HG02571 (cell line): ENCODE data around the gene SLC22A12.
"Not testable (repeated sequence)": the region's sequence is repeated elsewhere in the genome, so short reads cannot be mapped to it uniquely, and the experiment has no call there.

Experiments
- ATAC-seq: cut with Tn5 transposase; IDR thresholded peaks from one replicate; pipeline ENCODE4 v1.9.1; 2021; ENCODE audit warnings: mild to moderate bottlenecking, moderate library complexity; ENCODE audit not compliant: unreplicated experiment

SLC22A12 gene

GRCh38 chr11:64590763-64591221 is at the start of gene SLC22A12:
TSS of gene SLC22A12 (plus strand) at chr11:64591220. CDS start at chr11:64591557, 337 bp downstream.
- no peak for ATAC-seq

- no peak for ATAC-seq
Measured at GRCh38 chr11:64542172-64543125, 48.6 kb upstream of the SLC22A12 start.

DNA sequence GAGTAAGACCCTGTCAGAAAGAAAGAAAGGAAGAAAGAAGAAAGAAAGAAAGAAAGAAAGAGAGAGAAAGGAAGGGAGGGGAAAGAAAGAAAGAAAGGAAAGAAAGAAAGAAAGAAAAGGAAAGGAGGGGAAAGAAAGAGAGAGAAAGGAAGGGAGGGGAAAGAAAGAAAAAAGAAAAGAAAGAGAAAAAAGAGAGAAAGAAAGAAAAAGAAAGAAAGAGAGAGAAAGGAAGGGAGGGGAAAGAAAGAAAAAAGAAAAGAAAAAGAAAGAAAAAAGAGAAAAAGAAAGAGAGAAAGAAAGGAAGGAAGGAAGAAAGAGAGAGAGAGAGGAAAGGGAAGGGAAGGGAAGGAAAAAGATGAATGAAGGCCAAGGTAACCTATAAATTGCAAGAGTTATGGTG is 47.2 kb upstream of the SLC22A12 start:
- ATAC-seq = no peak

DNA sequence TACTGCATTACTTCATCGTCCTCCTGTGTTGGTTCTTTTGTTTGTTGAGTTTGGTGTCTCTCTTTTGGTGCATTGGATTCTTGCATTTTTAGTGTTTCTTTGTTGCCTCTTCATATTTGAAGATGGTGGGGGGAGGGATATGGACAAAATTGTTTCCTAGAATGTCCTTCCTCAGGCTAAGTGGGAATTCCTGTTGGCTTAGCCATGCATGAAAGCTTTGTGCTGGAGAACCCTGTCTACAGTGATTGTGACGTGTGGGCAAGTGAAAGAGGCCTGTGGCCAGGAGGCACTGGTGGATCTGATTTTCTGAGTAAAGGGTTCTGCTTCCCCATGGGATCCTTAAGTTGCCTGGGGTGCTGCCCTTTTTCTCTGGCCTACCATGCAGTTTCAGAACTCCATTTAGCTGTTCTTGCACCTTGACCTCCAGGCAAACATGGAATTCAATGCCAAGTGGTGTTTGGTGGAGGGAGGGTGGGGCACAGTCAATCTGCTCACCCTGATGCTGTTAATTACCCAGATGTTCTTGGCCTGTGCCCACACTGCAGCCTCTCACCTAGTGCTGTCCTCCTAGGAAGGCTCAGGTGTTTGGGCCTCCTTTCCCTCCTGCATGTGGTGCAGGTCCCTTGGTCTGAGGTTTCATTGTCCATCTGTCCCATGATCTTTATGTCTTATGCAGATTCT is 46.3 kb upstream of the SLC22A12 start:
- no peak for ATAC-seq

- ATAC-seq = no peak
Measured at GRCh38 chr11:64545619-64546018, 45.4 kb upstream of the SLC22A12 start.

GRCh38 chr11:64546176-64546575 is 44.8 kb upstream of the SLC22A12 start:
- no peak for ATAC-seq

DNA sequence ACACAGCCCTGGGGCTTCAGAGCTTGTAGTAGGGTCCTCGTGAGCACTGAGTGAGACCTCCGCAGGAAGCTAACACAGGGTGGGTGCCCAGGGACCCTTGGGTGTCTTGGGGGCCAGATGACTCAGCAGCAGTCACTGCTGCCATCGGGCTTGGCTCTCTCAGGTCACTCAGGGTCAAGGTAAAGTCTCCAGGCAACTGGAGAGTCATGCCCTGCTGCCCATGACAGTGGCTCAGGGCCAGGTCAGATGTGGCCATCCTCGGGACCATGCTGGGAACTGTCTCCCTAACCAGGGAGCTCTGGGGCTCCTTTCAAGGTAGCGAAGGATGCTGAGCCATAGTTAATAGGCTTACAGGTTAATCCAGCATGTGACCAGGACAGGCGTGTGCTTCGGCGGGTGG is 44.4 kb upstream of the SLC22A12 start:
- ATAC-seq = no peak

DNA sequence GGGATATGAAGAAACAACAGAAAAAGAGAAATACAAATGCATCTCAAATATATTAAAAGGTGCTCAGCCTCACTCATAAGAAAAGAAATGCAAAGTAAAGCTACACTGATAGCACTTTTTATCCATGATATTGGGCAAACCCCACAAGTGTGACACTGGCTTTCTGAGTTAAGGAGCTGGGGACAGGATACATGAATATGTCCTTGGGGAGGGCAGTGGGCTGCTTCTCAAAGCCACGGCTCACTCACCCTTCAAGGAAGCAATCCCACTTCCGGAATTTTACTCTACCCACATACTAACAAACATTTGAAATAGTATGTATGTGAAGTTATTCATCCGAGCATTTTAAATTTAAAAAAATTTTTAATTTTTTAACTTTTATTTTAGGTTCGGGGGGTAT is 41.1 kb upstream of the SLC22A12 start:
- ATAC-seq = no peak

DNA sequence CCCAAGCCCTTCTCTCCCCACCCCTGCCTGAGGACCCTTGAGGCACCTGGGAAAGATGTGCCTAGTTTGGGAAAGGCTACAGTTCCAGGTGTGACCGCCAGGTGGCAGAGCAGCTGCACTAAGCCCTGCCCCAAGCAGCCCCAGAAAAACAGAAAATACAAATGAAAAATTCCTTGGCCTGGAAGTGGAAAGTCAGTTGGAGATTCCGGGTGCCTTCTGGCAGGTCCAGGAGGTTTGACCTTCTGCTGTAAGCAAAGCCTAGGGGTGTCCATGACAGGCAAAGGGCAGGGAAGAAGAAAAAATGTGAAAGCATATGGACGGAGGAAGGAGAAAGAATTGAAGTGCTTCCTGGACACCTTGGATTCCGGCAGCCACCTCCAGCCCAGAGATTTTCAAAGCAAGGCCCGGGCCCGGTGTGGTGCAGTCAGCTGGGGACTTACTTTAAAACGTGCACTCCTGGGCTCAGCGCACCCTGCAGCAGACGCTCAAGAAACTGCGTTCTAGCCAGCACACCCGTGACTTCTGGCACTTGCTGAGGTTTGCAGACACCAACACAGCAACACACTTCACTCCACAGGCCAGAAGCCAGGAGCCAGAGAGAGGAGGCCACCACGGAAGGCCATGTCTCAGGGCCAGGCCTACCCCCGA is 37.3 kb upstream of the SLC22A12 start:
- ATAC-seq = no peak

GRCh38 chr11:64556044-64556720 is 34.8 kb upstream of the SLC22A12 start:
- no peak for ATAC-seq

DNA sequence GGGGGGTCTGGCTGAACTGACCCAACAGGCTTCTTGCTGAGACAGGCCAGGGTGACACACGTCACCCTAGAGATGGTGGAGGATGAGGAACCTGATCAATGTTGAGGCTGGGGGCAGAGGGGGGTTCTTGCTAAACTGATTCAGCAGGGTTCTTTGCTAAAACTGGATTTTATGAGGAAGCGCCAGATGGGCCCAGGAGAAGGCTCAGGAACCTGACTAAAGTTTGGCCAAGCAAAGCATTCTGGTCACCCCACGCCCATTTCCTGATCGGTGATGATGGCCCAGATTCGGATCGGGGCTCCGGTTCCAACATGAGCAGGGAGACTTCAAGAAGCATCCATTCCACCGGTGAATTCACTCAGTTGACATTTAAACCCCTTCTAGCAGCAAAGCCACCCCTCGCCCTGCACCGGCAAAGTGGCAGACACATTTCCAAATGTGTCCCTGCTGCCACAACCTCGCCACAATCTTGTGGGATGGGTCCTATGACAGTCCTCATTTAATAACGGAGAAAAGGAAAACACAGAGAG is 34.2 kb upstream of the SLC22A12 start:
- no peak for ATAC-seq

GRCh38 chr11:64558065-64558745 is 32.8 kb upstream of the SLC22A12 start:
- ATAC-seq = no peak

GRCh38 chr11:64558869-64559268 is 32.2 kb upstream of the SLC22A12 start:
- ATAC-seq = no peak

DNA sequence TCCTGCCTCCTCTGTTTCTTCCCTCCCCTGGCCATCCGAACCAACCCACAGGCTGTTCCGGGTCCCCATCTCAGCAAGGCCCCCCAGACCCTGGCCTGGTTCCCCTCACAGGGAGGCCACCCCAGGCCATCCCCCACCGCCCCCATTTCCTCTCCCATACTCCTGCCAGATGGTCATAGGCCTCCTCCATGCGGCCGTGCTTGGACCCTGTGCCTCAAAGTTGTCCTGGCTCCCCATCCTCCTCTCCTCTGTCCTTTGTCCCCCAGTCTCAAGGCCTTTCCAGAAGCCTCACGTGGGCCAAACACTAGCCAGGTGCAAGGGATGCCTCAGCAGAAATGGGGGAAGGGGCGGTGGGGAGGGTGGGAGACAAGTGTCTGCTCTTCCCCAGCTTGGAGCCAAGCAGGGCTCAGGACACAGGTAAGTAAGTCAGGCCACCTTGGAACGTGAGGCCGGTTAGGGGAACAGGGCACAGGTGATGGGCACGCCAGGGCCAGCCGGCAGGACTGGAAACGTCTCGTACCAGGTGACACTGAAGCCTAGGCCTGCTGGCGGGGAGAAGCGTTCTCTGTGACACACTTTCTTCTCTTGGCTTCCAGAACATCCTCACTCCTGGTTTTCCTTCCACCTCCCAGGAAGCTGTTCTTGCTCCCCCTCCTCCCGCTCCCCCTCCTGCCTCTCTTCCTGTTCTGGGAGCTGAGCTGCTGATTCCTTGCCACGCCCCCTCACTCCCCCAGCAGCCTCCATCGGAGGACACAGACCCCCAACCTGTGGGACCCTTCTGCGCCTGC is 31.5 kb upstream of the SLC22A12 start:
- no peak for ATAC-seq

- no peak for ATAC-seq
Measured at GRCh38 chr11:64560139-64560771, 30.8 kb upstream of the SLC22A12 start.

DNA sequence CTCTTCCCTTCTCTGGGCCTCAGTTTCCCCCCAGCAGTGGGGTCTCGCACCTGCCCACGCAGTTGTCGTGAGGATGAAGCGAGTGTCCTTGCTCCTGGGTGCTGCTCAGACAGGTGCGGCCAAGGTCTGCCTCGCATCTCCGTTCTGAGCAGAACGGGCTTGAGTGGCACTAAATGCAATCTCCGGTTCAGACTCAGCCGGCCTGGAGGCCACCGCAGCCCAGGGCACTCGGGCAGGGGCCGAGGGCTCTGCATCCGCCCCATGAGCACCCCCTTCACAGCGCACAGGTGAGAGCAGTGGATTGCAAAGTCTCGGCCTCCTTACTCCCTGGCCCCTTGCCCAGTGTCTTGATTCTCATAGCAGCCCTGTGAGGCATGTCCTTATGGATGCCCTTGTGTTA is 30.1 kb upstream of the SLC22A12 start:
- ATAC-seq = no peak

DNA sequence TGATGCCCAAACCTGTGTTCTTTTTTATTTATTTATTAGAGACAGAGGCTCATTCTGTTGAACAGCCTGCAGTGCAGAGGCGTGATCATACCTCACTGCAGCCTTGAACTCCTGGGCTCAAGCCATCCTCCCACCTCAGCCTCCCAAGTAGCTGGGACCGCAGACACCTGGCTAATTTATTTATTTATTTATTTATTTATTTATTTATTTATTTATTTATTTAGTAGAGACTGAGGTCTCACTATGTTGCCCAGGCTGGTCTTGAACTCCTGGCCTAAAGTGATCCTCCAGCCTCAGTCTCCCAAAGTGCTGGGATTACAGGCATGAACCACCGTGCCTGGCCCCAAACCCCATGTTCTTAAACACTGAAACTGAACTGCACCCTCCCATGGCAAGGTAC is 29.6 kb upstream of the SLC22A12 start:
- ATAC-seq = not testable (repeated sequence)

DNA sequence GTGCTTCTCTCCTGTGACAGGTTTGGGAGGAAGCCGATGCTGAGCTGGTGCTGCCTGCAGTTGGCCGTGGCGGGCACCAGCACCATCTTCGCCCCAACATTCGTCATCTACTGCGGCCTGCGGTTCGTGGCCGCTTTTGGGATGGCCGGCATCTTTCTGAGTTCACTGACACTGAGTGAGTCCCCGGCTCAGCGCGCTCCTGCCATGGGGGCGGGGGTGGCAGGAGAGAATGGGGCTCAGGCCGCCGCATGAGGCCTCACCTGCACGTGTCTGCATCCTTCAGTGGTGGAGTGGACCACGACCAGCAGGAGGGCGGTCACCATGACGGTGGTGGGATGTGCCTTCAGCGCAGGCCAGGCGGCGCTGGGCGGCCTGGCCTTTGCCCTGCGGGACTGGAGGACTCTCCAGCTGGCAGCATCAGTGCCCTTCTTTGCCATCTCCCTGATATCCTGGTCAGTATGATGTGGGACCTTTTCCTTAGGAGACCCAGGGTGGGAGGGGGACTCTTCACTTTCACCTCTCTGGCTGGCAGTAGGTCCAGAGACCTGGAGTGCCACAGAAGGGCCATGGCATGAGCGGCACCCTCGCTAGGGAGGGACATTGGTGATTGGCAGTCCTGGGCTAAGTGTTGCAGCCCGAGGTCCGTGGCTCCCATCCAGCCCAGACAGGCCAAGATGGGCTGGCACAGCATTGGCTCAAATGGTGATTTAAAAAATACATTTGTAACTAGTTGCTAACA is 28.9 kb upstream of the SLC22A12 start:
- no peak for ATAC-seq
